Measurements from ENCODE around the gene LFNG. TPM values are rescaled to one million over a fixed set of nuclear protein-coding genes. Genes with fewer than 3 reads are reported as not detected.

LFNG gene
- total and polyA plus RNA-seq, 2 donors from 2014 or later = 5.0 to 18.4 TPM

GRCh38 chr7:2517026-2517425 is 2.5 kb upstream of the LFNG start:
- Histone ChIP-seq H3K4me3 (ENCODE audit: low read length in 3 of 3) (no peak overlapping the region), H3K9me3 (ENCODE audit: control insufficient read depth in 2 of 3, insufficient read depth in 1 of 3, low read length in 3 of 3) (no peaks in the 10 kb centered on the region), H3K27me3 (ENCODE audit: control insufficient read depth, insufficient read depth, low read length) (no peaks in the 10 kb centered on the region), H3K36me3 (ENCODE audit: control insufficient read depth in 2 of 3, insufficient read depth in 3 of 3, low read length in 3 of 3) (no peaks in the 10 kb centered on the region), H3K27ac (ENCODE audit: low read depth in 2 of 2, low read length in 2 of 2) (peak overlapping the region in 1 of 2 donors; percentile 23), H3K9ac (ENCODE audit: low read length in 3 of 3) (no peak overlapping the region), H3K4me1 (ENCODE audit: control insufficient read depth in 2 of 3, insufficient read depth in 2 of 3, low read depth in 1 of 3, low read length in 3 of 3) (peaks cover 0 to 23% (median 0%) of the 10 kb centered on the region in 3 donors)
- peak in 1 of 5 donors; percentile 82 for DNase-seq
- FAIRE-seq = no peak
- intact Hi-C loops (cut with DNase I) = no loop called here
- no peak for TF ChIP-seq CTCF (IDR thresholded peaks at IDR 0.05; ENCODE audit: borderline replicate concordance, extremely low read depth, insufficient read depth)

GRCh38 chr7:2517678-2518507 is 1.7 kb upstream of the LFNG start:
- no peak overlapping the region for H3K9ac ChIP-seq (ENCODE audit: low read length in 3 of 3)
- intact Hi-C loops (cut with DNase I) = no loop called here
- peaks cover 0 to 23% (median 0%) of the 10 kb centered on the region in 3 donors for H3K4me1 ChIP-seq (ENCODE audit: control insufficient read depth in 2 of 3, insufficient read depth in 2 of 3, low read depth in 1 of 3, low read length in 3 of 3)
- FAIRE-seq (no peak), DNase-seq (peak in 1 of 5 donors; percentile 75)
- H3K36me3 ChIP-seq (ENCODE audit: control insufficient read depth in 2 of 3, insufficient read depth in 3 of 3, low read length in 3 of 3) = no peaks in the 10 kb centered on the region
- no peaks in the 10 kb centered on the region for H3K9me3 ChIP-seq (ENCODE audit: control insufficient read depth in 2 of 3, insufficient read depth in 1 of 3, low read length in 3 of 3)
- H3K4me3 ChIP-seq (ENCODE audit: low read length in 3 of 3) = no peak overlapping the region
- TF ChIP-seq CTCF (IDR thresholded peaks at IDR 0.05; ENCODE audit: borderline replicate concordance, extremely low read depth, insufficient read depth) = no peak
- peak overlapping the region; percentile 23 to 32 for H3K27ac ChIP-seq (ENCODE audit: low read depth in 2 of 2, low read length in 2 of 2)
- H3K27me3 ChIP-seq (ENCODE audit: control insufficient read depth, insufficient read depth, low read length) = no peaks in the 10 kb centered on the region

GRCh38 chr7:2518737-2519118 is 846 bp upstream of the LFNG start:
- Histone ChIP-seq H3K9me3 (ENCODE audit: control insufficient read depth in 2 of 3, insufficient read depth in 1 of 3, low read length in 3 of 3) (no peaks in the 10 kb centered on the region), H3K4me1 (ENCODE audit: control insufficient read depth in 2 of 3, insufficient read depth in 2 of 3, low read depth in 1 of 3, low read length in 3 of 3) (peaks cover 0 to 28% (median 0%) of the 10 kb centered on the region in 3 donors), H3K36me3 (ENCODE audit: control insufficient read depth in 2 of 3, insufficient read depth in 3 of 3, low read length in 3 of 3) (no peaks in the 10 kb centered on the region), H3K27me3 (ENCODE audit: control insufficient read depth, insufficient read depth, low read length) (no peaks in the 10 kb centered on the region), H3K9ac (ENCODE audit: low read length in 3 of 3) (no peak overlapping the region), H3K27ac (ENCODE audit: low read depth in 2 of 2, low read length in 2 of 2) (peak overlapping the region; percentile 32 to 47), H3K4me3 (ENCODE audit: low read length in 3 of 3) (peak overlapping the region in 2 of 3 donors; percentile 45 to 57)
- DNase-seq (peak in 3 of 5 donors; percentile 62 to 81 (median 73)), FAIRE-seq (no peak)
- intact Hi-C loops (cut with DNase I) = no loop called here
- no peak for TF ChIP-seq CTCF (IDR thresholded peaks at IDR 0.05; ENCODE audit: borderline replicate concordance, extremely low read depth, insufficient read depth)

All from kidney (tissue), 14 donors.